OCI-LY3 (cell line): ENCODE data around the gene SP100.

Experiments used
- H2AFZ ChIP-seq: fragments of 200-600, 300-600 bp; shearing (Covaris generic); 2 replicates; pipeline ENCODE4 v1.6.0; 2014; ENCODE audit warnings: antibody characterized with exemption, low read depth, low read length
- H3K27ac ChIP-seq: fragments of 200-600, 300-600 bp; sonication (generic); 2 replicates; pipeline ENCODE4 v1.5.1; 2014; ENCODE audit warnings: mild to moderate bottlenecking, low read length, moderate library complexity, mixed read lengths
- H3K27me3 ChIP-seq: fragments of 200-600, 300-600 bp; sonication (generic); 2 replicates; pipeline ENCODE4 v1.6.1; 2014; ENCODE audit warnings: low read depth, low read length, mixed read lengths
- H3K36me3 ChIP-seq: fragments of 200-600, 300-600 bp; sonication (generic); replicated peaks from 2 replicates; pipeline ENCODE3; 2014; ENCODE audit warnings: low read depth, low read length, mixed read lengths
- H3K4me1 ChIP-seq: fragments of 300-600, 200-600 bp; sonication (generic); 2 replicates; pipeline ENCODE4 v1.6.1; 2014; ENCODE audit warnings: low read length, mixed read lengths
- H3K4me2 ChIP-seq: fragments of 200-600, 300-600 bp; sonication (generic); 2 replicates; pipeline ENCODE4 v1.6.1; 2014; ENCODE audit warnings: low read length, mixed read lengths
- H3K4me3 ChIP-seq: fragments of 300-600, 200-600 bp; sonication (generic); 2 replicates; pipeline ENCODE4 v1.5.1; 2014; ENCODE audit warnings: antibody characterized with exemption, mild to moderate bottlenecking, low read length, moderate library complexity
- H3K79me2 ChIP-seq: fragments of 300-600, 200-600 bp; shearing (Covaris generic); 2 replicates; pipeline ENCODE4 v1.6.1; 2014; ENCODE audit warnings: mild to moderate bottlenecking, low read length, mixed read lengths
- H3K9ac ChIP-seq: fragments of 300-600, 200-600 bp; shearing (Covaris generic); 2 replicates; pipeline ENCODE4 v1.6.0; 2014; ENCODE audit warnings: mild to moderate bottlenecking, low read length, moderate library complexity
- H3K9me3 ChIP-seq: fragments of 200-600, 300-600 bp; shearing (Covaris generic); 2 replicates; pipeline ENCODE4 v1.6.1; 2014; ENCODE audit warnings: low read length, mixed read lengths; ENCODE audit not compliant: insufficient read depth
- H4K20me1 ChIP-seq: fragments of 200-600, 300-600 bp; sonication (generic); 2 replicates; pipeline ENCODE4 v1.6.1; 2016; ENCODE audit warnings: low read length, mixed read lengths; ENCODE audit not compliant: insufficient read depth
- EZH2phosphoT487 ChIP-seq: fragments of 200-600 bp; shearing (Covaris generic); IDR thresholded peaks from 2 replicates; pipeline ENCODE4 v1.6.1; 2018; ENCODE audit warnings: antibody characterized with exemption, mixed run types, low read depth
- TF ChIP-seq, protein P1 (sequence below): fragments of 200-600, 300-600 bp; sonication (generic); IDR thresholded peaks from 2 replicates; pipeline ENCODE4 v1.5.1; 2014; ENCODE audit warnings: antibody characterized with exemption, low read length, low read depth

The SP100 gene

GRCh38 chr2:230525682-230526081, 109.7 kb downstream of the SP100 start:
- Histone ChIP-seq H3K79me2 (no peaks in the 10 kb centered on the region), H3K9ac (no peak overlapping the region), H4K20me1 (no peaks in the 10 kb centered on the region), H3K4me3 (no peak overlapping the region), H3K27ac (no peak overlapping the region), H3K9me3 (peaks cover 7% of the 10 kb centered on the region), H3K4me1 (no peaks in the 10 kb centered on the region), H2AFZ (no peak overlapping the region), H3K36me3 (peaks cover 20% of the 10 kb centered on the region), H3K27me3 (no peaks in the 10 kb centered on the region), H3K4me2 (no peak overlapping the region)
- TF ChIP-seq, protein P1, sequence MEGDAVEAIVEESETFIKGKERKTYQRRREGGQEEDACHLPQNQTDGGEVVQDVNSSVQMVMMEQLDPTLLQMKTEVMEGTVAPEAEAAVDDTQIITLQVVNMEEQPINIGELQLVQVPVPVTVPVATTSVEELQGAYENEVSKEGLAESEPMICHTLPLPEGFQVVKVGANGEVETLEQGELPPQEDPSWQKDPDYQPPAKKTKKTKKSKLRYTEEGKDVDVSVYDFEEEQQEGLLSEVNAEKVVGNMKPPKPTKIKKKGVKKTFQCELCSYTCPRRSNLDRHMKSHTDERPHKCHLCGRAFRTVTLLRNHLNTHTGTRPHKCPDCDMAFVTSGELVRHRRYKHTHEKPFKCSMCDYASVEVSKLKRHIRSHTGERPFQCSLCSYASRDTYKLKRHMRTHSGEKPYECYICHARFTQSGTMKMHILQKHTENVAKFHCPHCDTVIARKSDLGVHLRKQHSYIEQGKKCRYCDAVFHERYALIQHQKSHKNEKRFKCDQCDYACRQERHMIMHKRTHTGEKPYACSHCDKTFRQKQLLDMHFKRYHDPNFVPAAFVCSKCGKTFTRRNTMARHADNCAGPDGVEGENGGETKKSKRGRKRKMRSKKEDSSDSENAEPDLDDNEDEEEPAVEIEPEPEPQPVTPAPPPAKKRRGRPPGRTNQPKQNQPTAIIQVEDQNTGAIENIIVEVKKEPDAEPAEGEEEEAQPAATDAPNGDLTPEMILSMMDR = no peak
- TF ChIP-seq EZH2phosphoT487 = no peak

- Histone ChIP-seq H3K27ac (peak overlapping the region; percentile 2; the same call in 1 of the 2 replicates), H3K27me3 (no peaks in the 10 kb centered on the region), H2AFZ (no peak overlapping the region), H3K79me2 (no peaks in the 10 kb centered on the region), H3K4me2 (peak overlapping the region; percentile 60), H3K9me3 (no peaks in the 10 kb centered on the region), H3K4me3 (0 out of 2 replicates have a peak overlapping the region, but pooled peaks have one; percentile 10), H4K20me1 (no peaks in the 10 kb centered on the region), H3K4me1 (peaks cover 48% of the 10 kb centered on the region), H3K9ac (no peak overlapping the region), H3K36me3 (peaks cover 10% of the 10 kb centered on the region)
- TF ChIP-seq, protein P1 = no peak
- TF ChIP-seq EZH2phosphoT487 = no peak
These were observed 121.6 kb downstream of the SP100 start for GRCh38 chr2:230537531-230537976.

DNA sequence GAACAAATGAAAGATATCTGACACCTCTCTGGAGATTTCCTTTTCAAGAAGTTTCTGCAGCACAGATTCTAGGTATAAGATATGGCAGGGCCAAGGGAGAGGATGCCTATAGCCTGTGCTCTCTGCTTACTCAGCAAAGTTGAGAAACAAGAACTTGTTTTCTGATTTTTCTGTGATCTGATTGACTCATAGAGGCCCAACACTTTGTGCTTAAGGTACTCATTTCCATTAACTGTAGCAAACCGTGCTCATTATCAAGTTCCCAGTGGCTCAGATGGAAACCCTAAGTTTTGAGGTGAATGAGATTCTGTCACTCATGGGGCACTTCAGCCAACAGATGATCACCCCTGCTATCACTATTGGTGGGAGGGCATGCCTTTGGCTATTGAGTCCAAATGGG, 124.3 kb downstream of the SP100 start:
- no peaks in the 10 kb centered on the region for H3K9me3 ChIP-seq
- no peaks in the 10 kb centered on the region for H3K79me2 ChIP-seq
- no peak for TF ChIP-seq EZH2phosphoT487
- TF ChIP-seq, protein P1 = no peak
- peaks cover 57% of the 10 kb centered on the region for H3K4me1 ChIP-seq
- H3K4me3 ChIP-seq = no peak overlapping the region
- H3K27ac ChIP-seq = no peak overlapping the region
- no peak overlapping the region for H3K4me2 ChIP-seq
- H2AFZ ChIP-seq = no peak overlapping the region
- H4K20me1 ChIP-seq = no peaks in the 10 kb centered on the region
- no peak overlapping the region for H3K9ac ChIP-seq
- peaks cover 10% of the 10 kb centered on the region for H3K36me3 ChIP-seq
- H3K27me3 ChIP-seq = no peaks in the 10 kb centered on the region

GRCh38 chr2:230541934-230542380, 126.0 kb downstream of the SP100 start:
- Histone ChIP-seq H3K27me3 (no peaks in the 10 kb centered on the region), H3K9ac (no peak overlapping the region), H4K20me1 (no peaks in the 10 kb centered on the region)

More at GRCh38 chr2:230541934-230542380, 126.0 kb downstream of the SP100 start:
- Histone ChIP-seq H3K27ac (peak overlapping the region; percentile 48), H3K4me3 (0 out of 2 replicates have a peak overlapping the region, but pooled peaks have one; percentile 21), H2AFZ (no peak overlapping the region), H3K4me2 (peak overlapping the region; percentile 55), H3K9me3 (no peaks in the 10 kb centered on the region), H3K36me3 (peaks cover 6% of the 10 kb centered on the region), H3K79me2 (no peaks in the 10 kb centered on the region), H3K4me1 (peaks cover 47% of the 10 kb centered on the region)
- TF ChIP-seq EZH2phosphoT487 = no peak
- TF ChIP-seq, protein P1 = no peak
